ENCODE data around the gene PSMG4.
A peak's percentile ranks its signal among the peaks of the same experiment; 100 is the strongest.

The PSMG4 gene

GRCh38 chr6:3252861-3253596 lies 5.7 kb upstream of the PSMG4 start:
- DNase-seq = no peak

DNA sequence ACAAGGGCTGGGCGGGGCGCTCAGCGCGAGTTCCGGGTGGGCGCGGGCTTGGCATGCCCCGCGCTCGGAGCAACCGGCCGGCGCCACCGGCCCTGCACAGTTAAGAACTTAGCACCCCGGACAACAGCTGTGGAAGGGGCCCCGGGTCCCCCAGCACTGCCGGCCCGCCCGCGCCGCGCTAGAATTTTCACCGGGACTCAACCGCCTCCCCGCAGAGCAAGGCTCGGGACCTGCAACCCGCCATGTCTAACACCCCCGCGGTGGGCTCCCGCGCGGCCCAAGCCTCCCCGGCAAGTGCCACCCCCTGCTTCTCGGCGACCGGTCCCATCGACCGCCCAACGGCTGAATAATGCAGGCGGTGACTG lies 5.2 kb upstream of the PSMG4 start:
- DNase-seq = no peak

- DNase-seq = no peak
Observed at GRCh38 chr6:3258201-3258600, 546 bp upstream of the PSMG4 start.

GRCh38 chr6:3259491-3259958 lies 778 bp downstream of the PSMG4 start:
- peak; percentile 23 to 26 for DNase-seq

GRCh38 chr6:3260296-3260695 lies 1.5 kb downstream of the PSMG4 start:
- no peak for DNase-seq

DNA sequence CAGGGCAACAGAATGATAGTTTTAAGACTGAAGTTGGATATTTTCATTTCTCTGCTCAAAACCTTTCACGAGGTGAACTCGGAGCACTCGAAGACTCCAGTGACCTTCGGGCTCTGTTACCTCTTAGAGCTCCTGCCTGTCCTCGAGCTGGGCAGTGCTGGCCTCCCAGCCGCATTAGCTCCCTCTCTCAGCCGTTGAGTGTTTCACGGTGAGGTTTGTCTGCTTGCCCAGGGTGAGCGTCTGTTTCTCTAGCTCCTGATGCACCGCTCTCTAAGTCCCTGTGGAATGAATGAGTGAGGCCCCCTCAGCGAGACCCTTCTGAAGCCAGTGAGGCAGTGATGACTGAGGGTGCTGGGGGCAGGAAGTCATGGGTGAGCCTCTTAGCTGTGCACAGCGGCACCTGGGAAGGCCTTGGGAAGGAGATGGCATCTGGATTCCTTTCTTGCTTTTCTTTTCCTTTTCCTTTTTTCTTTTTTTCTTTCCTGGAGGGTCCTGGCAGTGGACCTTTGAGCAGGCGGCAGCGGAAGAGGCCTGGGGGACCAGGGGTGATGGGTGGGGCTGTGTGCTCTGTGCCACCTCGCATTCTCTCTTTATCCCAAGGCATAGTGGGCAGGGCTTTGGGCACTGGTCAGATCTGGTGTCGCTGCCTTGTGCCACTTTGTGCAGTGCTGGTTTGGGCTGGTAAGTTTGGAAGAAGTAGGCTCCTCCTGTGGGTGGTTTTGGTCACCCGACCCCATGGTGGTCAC lies 2.2 kb downstream of the PSMG4 start:
- no peak for DNase-seq

- DNase-seq = no peak
Observed at GRCh38 chr6:3261518-3261820, 2.7 kb downstream of the PSMG4 start.

DNA sequence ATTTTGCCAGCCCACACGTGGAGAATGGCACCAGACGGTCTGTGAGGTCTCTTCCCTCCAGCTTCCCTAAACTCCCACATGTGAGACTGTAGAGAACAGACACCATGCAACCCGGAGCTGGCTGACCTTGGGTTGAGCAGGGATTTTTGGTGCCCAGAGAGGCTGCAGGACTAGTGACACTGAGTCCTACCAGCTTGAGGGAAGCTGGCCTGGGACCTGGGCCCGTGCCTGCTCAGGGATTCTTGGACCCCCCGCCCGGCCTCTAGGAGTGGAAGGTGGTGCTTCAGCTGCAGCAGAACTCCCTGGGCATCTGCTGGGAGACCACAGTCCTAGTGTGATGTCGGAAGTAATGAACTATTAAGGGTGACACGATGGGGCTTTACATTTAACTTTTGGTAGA lies 3.2 kb downstream of the PSMG4 start:
- no peak for DNase-seq

GRCh38 chr6:3263096-3263495 lies 4.3 kb downstream of the PSMG4 start:
- DNase-seq = no peak

- no peak for DNase-seq
Observed at GRCh38 chr6:3264356-3264755, 5.6 kb downstream of the PSMG4 start.

DNA sequence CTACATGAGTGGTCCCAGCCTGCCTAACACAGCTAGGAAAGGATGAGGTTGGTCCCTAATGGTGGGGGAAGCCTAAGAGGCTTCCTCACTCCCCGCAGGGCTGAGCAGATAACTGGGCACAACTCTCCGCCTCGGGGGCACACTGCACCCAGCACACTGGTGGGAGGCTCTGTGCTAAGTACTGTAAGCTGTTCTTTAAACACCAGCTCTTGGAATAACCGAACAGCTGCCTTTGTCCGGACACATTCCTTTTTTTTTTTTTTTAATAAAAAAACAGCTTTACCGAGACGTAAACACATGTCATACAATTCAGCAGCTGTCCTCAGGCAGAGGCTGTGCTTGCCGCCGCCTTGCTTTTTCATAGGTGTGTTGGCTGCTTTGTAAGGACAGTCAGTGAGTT lies 6.9 kb downstream of the PSMG4 start:
- DNase-seq = no peak

DNA sequence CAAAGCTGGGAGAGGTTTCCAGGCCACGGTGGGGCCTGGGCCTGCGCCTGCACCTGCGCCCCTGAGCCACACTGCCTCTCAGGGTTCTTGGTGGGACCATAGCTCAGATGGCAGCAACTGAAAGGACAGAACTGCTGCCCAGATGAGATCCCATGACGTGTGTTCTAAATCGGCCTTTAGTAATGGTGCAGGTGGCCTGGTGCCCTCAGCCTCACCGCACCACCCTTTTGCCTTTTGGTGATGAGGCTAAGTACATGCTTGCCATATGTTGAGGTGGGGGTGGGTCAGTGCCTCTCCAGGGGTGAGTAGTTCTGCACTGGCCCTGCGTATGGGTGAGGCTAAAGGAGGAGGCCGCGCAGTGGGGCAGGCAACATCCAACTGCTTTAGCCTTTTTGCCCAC lies 7.4 kb downstream of the PSMG4 start:
- DNase-seq = no peak

- no peak for DNase-seq
Observed at GRCh38 chr6:3267162-3267561, 8.4 kb downstream of the PSMG4 start.

DNA sequence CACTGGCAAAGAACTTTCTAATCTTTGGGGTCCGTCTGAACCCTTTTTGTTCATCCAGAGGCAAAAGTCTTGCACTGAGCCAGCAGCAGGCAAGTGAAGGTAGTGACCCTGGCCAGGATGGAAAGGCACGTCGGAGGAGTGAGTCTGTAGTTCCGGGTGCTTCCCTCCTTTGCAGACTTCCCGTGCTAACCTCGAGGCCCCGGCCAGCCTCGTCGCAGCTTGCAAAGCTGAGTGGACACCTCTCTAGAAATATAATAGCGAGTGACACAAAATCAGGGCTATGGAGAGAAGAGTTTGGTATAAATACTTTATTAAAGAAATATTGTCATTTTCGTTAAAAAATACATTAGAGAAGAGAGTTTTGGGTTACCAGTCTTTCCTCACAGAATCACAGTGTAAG lies 9.9 kb downstream of the PSMG4 start:
- no peak for DNase-seq

- DNase-seq = peak; percentile 9 to 18
Observed at GRCh38 chr6:3269281-3269975, 10.7 kb downstream of the PSMG4 start.

GRCh38 chr6:3270258-3270657 lies 11.5 kb downstream of the PSMG4 start:
- DNase-seq = no peak

DNA sequence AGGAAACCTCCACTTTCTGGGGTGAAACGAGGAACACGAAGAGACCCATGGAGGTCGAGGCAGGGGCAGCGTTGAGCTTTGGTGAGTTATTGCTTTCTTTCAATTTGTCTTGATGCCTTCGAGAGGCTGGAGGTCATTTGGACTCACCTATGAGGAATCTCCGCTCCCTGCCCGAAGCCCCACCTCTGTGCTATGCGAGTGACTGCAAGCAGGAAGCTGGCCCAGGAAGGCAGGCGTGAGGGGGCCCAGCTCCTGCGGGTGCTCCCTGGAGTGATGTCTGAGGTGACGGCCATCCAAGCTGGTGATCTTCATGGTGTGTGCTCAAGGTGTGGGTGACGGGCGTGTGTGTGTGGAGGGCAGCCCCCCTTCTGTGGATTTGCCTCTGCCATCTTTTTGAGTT lies 13.0 kb downstream of the PSMG4 start:
- no peak for DNase-seq

GRCh38 chr6:3272911-3273547 lies 14.3 kb downstream of the PSMG4 start:
- DNase-seq = no peak

DNA sequence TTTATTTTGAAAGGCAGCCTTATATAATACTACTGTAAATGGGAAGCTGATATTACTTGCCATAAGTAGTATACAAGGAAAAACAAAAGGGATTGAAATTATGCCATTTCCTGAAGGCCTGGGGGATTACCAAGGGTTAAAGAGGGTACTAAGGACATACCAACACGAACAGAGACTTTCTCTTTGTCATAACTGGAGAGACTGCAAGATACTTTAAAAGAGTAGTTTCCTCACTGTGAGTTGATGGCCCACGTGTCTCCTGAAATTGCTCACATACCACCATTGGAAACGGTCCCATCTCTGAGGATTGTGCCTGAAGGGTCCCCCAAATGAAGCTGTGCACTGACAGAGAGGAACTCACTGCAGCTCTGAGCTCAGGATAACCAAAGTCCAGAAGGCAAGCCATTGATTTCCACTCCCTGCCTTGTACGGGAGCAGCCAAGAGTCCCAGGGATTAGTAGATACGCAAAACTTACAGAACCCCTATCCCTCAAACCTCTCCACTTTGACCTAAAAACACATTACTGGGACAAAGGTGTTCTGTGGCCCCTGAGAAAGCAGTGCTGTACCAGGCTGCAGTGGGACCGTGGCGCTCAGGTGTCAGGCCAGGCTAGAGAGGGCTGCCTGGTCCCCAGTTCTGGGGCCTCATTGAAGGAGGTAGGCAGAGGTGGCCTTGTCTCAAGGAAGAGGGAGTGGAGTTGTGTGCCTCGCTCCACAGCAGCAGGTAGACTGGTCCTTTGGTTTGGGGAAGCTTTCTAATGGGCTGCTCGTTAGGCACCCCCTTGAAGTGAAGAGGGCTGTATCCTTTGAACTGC lies 15.2 kb downstream of the PSMG4 start:
- DNase-seq = no peak

GRCh38 chr6:3276174-3277167 lies 17.7 kb downstream of the PSMG4 start:
- DNase-seq = no peak

DNA sequence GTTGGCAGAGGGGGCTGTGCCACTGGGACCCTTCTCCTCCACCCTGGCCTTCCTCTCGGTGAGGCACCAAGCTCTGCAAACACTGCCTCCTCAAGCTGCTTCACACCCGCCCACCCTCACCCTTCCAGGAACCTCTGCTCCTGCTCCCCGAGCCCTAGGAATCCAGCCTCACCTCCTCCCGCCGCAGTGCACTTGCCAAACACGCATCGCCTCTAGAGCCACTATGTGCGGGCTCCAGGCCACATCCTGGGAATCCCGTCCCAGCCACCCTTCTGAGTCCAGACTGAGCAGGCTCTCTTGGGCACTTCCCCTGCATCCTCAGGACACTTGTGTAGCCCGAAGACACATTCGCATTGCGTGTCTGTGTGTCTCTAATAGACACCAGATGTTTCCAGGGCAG lies 18.5 kb downstream of the PSMG4 start:
- DNase-seq = no peak
